H7 (cell line): ENCODE results near the gene SIK2. TPM values are rescaled to one million over a fixed set of nuclear protein-coding genes. Genes with fewer than 3 reads are reported as not detected.
A peak's percentile ranks its signal among the peaks of the same experiment; 100 is the strongest.

ENCODE experiments used
- DNase-seq: peaks from one replicate; pipeline ENCODE4 v3.0.0; 2012
- H3K27me3 ChIP-seq: 2 replicates; pipeline ENCODE4 v1.6.0; 2011; ENCODE audit warnings: mild to moderate bottlenecking, low read length; ENCODE audit not compliant: control insufficient read depth, insufficient read depth
- H3K36me3 ChIP-seq: replicated peaks from 2 replicates; pipeline ENCODE4 v1.5.1; 2011; ENCODE audit warnings: low read length; ENCODE audit not compliant: control insufficient read depth, insufficient read depth
- H3K4me3 ChIP-seq: 2 replicates; pipeline ENCODE4 v1.5.1; 2011; ENCODE audit warnings: low read depth, mild to moderate bottlenecking, control low read depth, low read length, moderate library complexity; ENCODE audit not compliant: insufficient read depth
- total RNA-seq: library from RNA; depleted of rRNA; stranded (reverse); fragments of >200 nt; shearing (Covaris generic); gene quantifications from 2 replicates; pipeline ENCODE4 v1.2.3, GENCODE V29; 2014

Gene SIK2
- total RNA-seq, 1 experiment from 2014 or later: 5.5 TPM

GRCh38 chr11:111592491-111592890 lies 9.8 kb upstream of the SIK2 start:
- Histone ChIP-seq H3K27me3 (no peaks in the 10 kb centered on the region), H3K36me3 (no peaks in the 10 kb centered on the region), H3K4me3 (no peak overlapping the region)
- no peak for DNase-seq

DNA sequence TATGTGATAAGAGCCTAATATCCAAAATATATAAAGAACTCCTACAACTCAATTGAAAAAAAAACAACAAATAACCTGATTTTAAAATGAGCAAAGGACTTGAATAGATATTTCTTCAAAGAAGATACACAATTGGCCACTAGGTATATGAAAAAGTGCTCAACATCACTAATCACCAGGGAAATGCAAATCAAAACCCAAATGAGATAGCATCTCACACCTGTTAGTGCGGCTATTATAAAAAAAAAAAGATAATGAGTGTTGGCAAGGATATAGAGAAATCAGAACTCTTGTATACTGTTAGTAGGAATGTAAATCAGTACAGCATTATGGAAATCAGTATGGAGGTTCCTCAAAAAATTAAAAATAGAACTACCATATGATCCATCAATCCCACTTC lies 5.9 kb upstream of the SIK2 start:
- Histone ChIP-seq H3K27me3 (peaks cover 7% of the 10 kb centered on the region; the same call in 1 of the 2 replicates), H3K4me3 (no peak overlapping the region), H3K36me3 (no peaks in the 10 kb centered on the region)
- DNase-seq: no peak

- Histone ChIP-seq H3K4me3 (no peak overlapping the region), H3K36me3 (no peaks in the 10 kb centered on the region), H3K27me3 (peaks cover 9% of the 10 kb centered on the region)
- no peak for DNase-seq
Measured at GRCh38 chr11:111598148-111598547, 4.1 kb upstream of the SIK2 start.

DNA sequence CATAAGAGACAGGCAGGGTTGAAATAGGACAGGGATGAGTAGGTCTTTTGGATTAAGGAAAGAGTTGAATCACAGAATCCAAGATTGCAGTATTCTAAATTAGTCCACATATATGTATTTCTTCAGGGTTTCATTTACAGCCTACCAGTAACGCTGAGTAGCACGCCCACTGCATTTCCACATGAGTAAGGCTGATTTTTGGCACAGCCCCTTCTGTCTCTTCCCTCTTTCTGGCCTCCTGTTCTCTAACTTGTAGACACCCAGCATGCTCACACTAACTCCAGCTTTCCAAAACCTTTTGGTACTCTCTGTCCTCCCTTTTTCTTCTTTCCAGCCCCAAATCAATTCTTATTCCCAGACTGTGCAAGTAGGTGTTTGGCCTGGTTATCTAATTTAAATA lies 3.7 kb upstream of the SIK2 start:
- no peak for DNase-seq
- Histone ChIP-seq H3K36me3 (no peaks in the 10 kb centered on the region), H3K27me3 (peaks cover 9% of the 10 kb centered on the region), H3K4me3 (no peak overlapping the region)

GRCh38 chr11:111601636-111601978 lies 642 bp upstream of the SIK2 start:
- Histone ChIP-seq H3K27me3 (peaks cover 13% of the 10 kb centered on the region), H3K36me3 (no peaks in the 10 kb centered on the region), H3K4me3 (peak overlapping the region; percentile 24)
- no peak for DNase-seq

DNA sequence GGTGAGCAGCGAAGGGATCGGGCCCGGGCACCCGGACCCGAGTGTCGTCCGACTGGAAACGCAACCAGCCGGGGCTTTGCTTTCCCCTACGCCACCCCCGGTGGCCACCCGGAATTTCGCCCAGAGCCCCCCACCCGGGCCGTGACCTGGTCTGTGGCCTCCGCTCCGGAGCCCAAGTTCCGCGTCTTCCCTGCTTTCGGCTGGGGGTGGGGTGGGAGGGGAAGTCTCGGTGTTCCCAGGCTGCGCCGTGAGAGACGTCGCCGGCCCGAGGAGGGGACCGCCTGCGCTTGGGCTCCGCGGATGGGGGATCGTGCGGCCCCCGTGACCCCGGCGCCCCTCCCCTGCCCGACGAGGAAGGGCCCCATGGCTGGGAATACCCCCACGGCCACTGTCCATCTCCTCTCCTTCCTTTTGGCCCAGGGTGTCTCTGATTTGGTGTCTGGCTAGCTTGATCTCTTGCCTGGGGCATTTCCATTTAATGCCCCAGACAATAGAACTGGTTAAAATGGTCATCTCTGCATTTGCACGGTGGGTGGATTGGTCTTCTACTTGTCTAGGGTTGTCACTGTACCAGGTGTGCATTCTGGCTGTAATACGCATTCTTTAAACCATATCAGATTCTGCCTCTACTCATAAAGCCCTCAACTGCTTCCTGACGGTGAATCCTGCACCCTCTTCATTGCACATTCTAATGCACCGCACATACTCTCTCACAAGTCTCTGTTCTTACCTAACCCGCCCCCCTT lies 789 bp downstream of the SIK2 start:
- H3K27me3 ChIP-seq: peaks cover 13% of the 10 kb centered on the region
- peak; percentile 71 for DNase-seq
- no peaks in the 10 kb centered on the region for H3K36me3 ChIP-seq
- H3K4me3 ChIP-seq: peak overlapping the region; percentile 85

GRCh38 chr11:111603611-111604130 lies 1.4 kb downstream of the SIK2 start:
- DNase-seq: no peak
- H3K4me3 ChIP-seq: no peak overlapping the region
- H3K27me3 ChIP-seq: peaks cover 13% of the 10 kb centered on the region
- no peaks in the 10 kb centered on the region for H3K36me3 ChIP-seq

- H3K4me3 ChIP-seq: no peak overlapping the region
- DNase-seq: peak; percentile 51
- peaks cover 13% of the 10 kb centered on the region for H3K27me3 ChIP-seq
- H3K36me3 ChIP-seq: no peaks in the 10 kb centered on the region
Measured at GRCh38 chr11:111604392-111605009, 2.3 kb downstream of the SIK2 start.

GRCh38 chr11:111605681-111606080 lies 3.4 kb downstream of the SIK2 start:
- H3K4me3 ChIP-seq: no peak overlapping the region
- H3K36me3 ChIP-seq: no peaks in the 10 kb centered on the region
- DNase-seq: no peak
- H3K27me3 ChIP-seq: peaks cover 11% of the 10 kb centered on the region

- H3K4me3 ChIP-seq: no peak overlapping the region
- H3K36me3 ChIP-seq: no peaks in the 10 kb centered on the region
- peaks cover 4% of the 10 kb centered on the region; the same call in 1 of the 2 replicates for H3K27me3 ChIP-seq
- no peak for DNase-seq
Measured at GRCh38 chr11:111606986-111607385, 4.7 kb downstream of the SIK2 start.

DNA sequence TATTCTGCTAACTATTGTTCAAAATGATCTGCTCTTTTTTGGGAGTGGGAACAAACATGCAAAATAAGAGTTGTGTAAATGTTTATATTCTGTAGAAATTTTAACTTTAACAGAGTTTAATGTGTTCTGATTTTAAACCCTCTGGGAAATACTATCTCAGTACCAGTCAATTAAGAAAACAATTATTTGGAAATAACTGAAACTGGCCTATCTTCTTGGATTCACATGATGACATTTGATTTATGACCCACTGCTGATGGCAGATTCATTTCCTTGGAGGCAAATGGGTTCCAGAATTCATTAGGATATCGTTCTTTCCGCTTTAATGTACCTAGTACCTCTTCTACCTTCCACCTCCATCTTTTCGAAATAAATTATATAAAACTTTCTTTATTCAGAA lies 5.5 kb downstream of the SIK2 start:
- peaks cover 4% of the 10 kb centered on the region; the same call in 1 of the 2 replicates for H3K27me3 ChIP-seq
- H3K36me3 ChIP-seq: no peaks in the 10 kb centered on the region
- H3K4me3 ChIP-seq: no peak overlapping the region
- no peak for DNase-seq

DNA sequence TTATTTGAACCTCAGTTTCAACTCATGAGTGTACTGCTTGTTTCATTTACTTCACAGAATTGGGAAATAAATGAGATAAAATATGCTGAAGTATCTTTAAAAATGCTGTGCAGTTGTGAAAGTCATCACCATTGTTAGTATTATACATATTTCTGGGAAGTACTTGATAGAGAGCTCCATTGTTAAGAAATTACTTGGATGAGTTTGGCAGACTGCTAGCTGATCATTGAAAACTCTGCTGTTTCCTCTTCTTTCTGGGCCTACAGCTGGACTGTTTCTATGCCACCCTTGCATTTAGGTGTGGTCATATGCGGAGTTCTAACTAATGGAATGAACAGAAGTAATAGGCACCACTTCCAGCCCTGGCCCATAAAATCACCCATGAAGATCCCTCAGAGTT lies 10.0 kb downstream of the SIK2 start:
- no peaks in the 10 kb centered on the region for H3K27me3 ChIP-seq
- H3K4me3 ChIP-seq: no peak overlapping the region
- H3K36me3 ChIP-seq: no peaks in the 10 kb centered on the region
- DNase-seq: no peak

- H3K27me3 ChIP-seq: no peaks in the 10 kb centered on the region
- H3K36me3 ChIP-seq: no peaks in the 10 kb centered on the region
- DNase-seq: no peak
- H3K4me3 ChIP-seq: no peak overlapping the region
Measured at GRCh38 chr11:111617286-111617685, 15.0 kb downstream of the SIK2 start.

DNA sequence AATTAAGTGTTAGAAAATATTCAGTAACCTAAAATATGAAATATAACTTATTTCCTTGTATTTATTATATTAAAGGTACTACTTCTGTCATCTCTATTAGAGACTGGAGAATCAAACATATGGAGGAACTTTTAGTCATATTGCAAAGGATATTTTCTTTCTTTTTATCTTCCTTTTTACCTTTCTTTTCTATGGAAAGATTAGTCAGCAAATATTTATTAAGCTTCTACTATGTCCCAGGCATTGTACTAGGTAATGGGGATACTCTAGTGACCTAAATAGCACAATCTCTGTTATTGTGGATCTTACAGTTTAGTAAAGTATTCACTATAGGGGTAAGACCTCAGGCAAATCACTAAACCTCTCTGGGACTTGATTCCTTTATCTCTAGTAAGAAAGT lies 18.3 kb downstream of the SIK2 start:
- no peak for DNase-seq
- H3K4me3 ChIP-seq: no peak overlapping the region
- no peaks in the 10 kb centered on the region for H3K27me3 ChIP-seq
- H3K36me3 ChIP-seq: no peaks in the 10 kb centered on the region

DNA sequence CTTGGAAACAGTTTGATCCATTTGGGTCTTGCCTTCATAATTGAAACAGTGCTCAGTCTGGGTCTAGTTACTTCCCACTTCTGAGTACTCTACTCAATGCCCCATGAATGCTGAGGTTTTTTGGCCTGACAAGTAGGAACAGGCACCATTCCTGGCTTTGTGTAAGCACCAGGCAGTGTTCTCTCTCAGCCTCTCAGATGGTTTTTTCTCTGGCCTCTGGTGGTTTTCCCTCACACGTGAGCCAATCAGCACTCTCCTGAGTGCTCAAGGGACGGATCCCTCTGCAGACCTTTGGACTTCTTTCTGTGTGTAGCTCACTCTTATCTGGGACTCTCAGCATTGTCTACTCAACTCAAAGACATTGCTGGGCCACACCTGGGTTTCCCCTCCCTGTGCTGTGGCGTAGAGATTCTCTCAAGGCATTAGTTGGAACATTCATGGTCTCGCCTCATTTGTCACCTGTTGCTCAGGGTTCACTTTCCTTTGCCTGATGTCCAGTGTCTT lies 21.3 kb downstream of the SIK2 start:
- H3K36me3 ChIP-seq: no peaks in the 10 kb centered on the region
- H3K27me3 ChIP-seq: no peaks in the 10 kb centered on the region
- DNase-seq: no peak
- H3K4me3 ChIP-seq: no peak overlapping the region
